ENCODE data around the gene PKLR.

The PKLR gene

DNA sequence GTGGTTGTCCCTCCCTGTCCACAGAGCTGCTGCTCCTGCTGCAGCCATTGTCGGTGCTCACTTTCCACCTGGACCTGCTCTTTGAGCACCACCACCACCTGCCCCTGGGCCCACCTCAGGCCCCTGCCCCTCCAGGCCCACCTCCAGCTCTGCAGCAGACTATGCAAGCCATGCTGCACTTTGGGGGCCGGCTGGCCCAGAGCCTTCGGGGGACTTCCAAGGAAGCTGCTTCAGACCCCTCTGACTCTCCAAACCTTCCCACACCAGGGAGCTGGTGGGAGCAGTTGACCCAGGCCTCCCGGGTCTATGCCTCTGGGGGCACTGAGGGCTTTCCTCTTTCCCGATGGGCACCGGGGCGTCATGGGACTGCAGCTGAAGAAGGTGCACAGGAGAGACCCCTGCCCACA is 25.4 kb upstream of the PKLR start:
- peaks cover 8% of the 10 kb centered on the region; the same call in 1 of the 2 replicates for H4K20me1 ChIP-seq (ENCODE audit: insufficient read depth, low read length)
- no peak for ATAC-seq (ENCODE audit: insufficient read depth, low read depth)

DNA sequence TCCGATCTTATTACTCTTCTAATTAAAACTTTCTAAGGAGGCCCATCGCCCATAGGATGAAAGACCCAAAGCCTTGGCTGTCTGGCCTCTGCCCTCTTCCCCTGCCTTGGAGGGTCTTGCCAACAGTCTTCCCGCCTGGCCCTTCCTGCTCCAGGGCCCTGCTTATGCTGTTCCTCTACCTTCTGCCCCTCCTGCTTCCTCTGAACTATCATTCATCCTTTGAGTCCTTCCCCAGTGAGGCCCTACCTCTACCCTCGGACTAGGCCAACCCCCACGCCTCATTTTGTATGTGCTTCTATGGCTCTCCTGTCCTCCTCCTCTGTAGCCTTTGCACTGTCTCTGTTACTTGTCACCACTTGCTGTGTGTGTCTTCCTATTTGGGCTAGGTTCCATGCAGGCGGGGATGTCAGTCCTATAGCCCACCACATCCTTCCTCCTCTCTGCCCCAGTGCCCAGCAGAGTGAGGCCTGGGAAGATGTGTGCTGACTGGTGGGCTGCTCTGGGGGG is 24.8 kb upstream of the PKLR start:
- Histone ChIP-seq H4K20me1 (ENCODE audit: insufficient read depth, low read length) (peaks cover 8% of the 10 kb centered on the region; the same call in 1 of the 2 replicates), H3K9me3 (ENCODE audit: insufficient read depth, low read length, severe bottlenecking) (no peaks in the 10 kb centered on the region), H3K4me2 (ENCODE audit: insufficient read depth, low read length) (peak overlapping the region; percentile 86; the same call in 1 of the 2 replicates), H3K27ac (ENCODE audit: low read length) (peak overlapping the region; percentile 11; the same call in 1 of the 2 replicates), H3K36me3 (ENCODE audit: insufficient read depth, low read length) (peaks cover 14% of the 10 kb centered on the region), H3K4me1 (ENCODE audit: insufficient read depth, low read length) (peaks cover 34% of the 10 kb centered on the region), H3K9ac (ENCODE audit: low read depth, low read length) (peak overlapping the region; percentile 79; the same call in 1 of the 2 replicates), H2AFZ (ENCODE audit: low read depth, low read length) (no peak overlapping the region), H3K79me2 (ENCODE audit: insufficient read depth, low read length) (peaks cover 16% of the 10 kb centered on the region), H3K27me3 (ENCODE audit: insufficient read depth, low read length, poor library complexity) (no peaks in the 10 kb centered on the region), H3K4me3 (ENCODE audit: low read depth in 1 of 2, low read length in 2 of 2) (no peak overlapping the region)
- TF ChIP-seq EZH2 (IDR thresholded peaks at IDR 0.05; ENCODE audit: borderline replicate concordance, low read depth, low read length, severe bottlenecking): no peak
- TF ChIP-seq, protein P1, sequence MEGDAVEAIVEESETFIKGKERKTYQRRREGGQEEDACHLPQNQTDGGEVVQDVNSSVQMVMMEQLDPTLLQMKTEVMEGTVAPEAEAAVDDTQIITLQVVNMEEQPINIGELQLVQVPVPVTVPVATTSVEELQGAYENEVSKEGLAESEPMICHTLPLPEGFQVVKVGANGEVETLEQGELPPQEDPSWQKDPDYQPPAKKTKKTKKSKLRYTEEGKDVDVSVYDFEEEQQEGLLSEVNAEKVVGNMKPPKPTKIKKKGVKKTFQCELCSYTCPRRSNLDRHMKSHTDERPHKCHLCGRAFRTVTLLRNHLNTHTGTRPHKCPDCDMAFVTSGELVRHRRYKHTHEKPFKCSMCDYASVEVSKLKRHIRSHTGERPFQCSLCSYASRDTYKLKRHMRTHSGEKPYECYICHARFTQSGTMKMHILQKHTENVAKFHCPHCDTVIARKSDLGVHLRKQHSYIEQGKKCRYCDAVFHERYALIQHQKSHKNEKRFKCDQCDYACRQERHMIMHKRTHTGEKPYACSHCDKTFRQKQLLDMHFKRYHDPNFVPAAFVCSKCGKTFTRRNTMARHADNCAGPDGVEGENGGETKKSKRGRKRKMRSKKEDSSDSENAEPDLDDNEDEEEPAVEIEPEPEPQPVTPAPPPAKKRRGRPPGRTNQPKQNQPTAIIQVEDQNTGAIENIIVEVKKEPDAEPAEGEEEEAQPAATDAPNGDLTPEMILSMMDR (IDR thresholded peaks at IDR 0.05; ENCODE audit: borderline replicate concordance, extremely low read depth, low read length, poor library complexity, severe bottlenecking): no peak
- DNase-seq: no peak
- no peak for ATAC-seq (ENCODE audit: insufficient read depth, low read depth)

More for the DNA sequence above, 25.4 kb upstream of the PKLR start:
- Histone ChIP-seq H3K79me2 (ENCODE audit: insufficient read depth, low read length) (peaks cover 16% of the 10 kb centered on the region), H2AFZ (ENCODE audit: low read depth, low read length) (no peak overlapping the region), H3K4me3 (ENCODE audit: low read depth in 1 of 2, low read length in 2 of 2) (no peak overlapping the region), H3K27me3 (ENCODE audit: insufficient read depth, low read length, poor library complexity) (no peaks in the 10 kb centered on the region), H3K27ac (ENCODE audit: low read length) (no peak overlapping the region), H3K4me1 (ENCODE audit: insufficient read depth, low read length) (peaks cover 31% of the 10 kb centered on the region), H3K36me3 (ENCODE audit: insufficient read depth, low read length) (peaks cover 19% of the 10 kb centered on the region), H3K9ac (ENCODE audit: low read depth, low read length) (no peak overlapping the region), H3K4me2 (ENCODE audit: insufficient read depth, low read length) (0 out of 2 replicates have a peak overlapping the region, but pooled peaks have one; percentile 86), H3K9me3 (ENCODE audit: insufficient read depth, low read length, severe bottlenecking) (no peaks in the 10 kb centered on the region)
- no peak for DNase-seq
- TF ChIP-seq EZH2 (IDR thresholded peaks at IDR 0.05; ENCODE audit: borderline replicate concordance, low read depth, low read length, severe bottlenecking): no peak
- TF ChIP-seq, protein P1 (IDR thresholded peaks at IDR 0.05; ENCODE audit: borderline replicate concordance, extremely low read depth, low read length, poor library complexity, severe bottlenecking): no peak

DNA sequence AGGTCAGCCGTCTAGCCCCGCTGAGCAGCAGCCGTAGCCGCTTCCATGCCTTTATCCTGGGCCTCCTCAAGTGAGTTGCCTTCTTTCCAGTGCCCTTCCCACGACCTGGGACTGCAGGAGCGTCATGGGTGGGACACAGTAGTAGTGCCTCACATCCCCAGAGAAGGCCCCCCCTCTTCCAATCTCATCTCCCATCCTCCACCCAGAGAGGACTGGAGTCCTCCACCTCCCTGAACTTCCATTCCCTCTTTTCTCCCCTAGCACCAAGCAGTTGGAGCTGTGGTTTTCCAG is 24.3 kb upstream of the PKLR start:
- Histone ChIP-seq H3K4me3 (ENCODE audit: low read depth in 1 of 2, low read length in 2 of 2) (peak overlapping the region in 1 of 2 experiments; percentile 79; a peak in 1 of 4 replicates), H4K20me1 (ENCODE audit: insufficient read depth, low read length) (peaks cover 8% of the 10 kb centered on the region; the same call in 1 of the 2 replicates), H3K9ac (ENCODE audit: low read depth, low read length) (peak overlapping the region; percentile 79), H3K9me3 (ENCODE audit: insufficient read depth, low read length, severe bottlenecking) (no peaks in the 10 kb centered on the region), H3K4me2 (ENCODE audit: insufficient read depth, low read length) (peak overlapping the region; percentile 86), H3K27me3 (ENCODE audit: insufficient read depth, low read length, poor library complexity) (no peaks in the 10 kb centered on the region), H3K27ac (ENCODE audit: low read length) (0 out of 2 replicates have a peak overlapping the region, but pooled peaks have one; percentile 26), H3K36me3 (ENCODE audit: insufficient read depth, low read length) (peaks cover 13% of the 10 kb centered on the region), H2AFZ (ENCODE audit: low read depth, low read length) (no peak overlapping the region), H3K79me2 (ENCODE audit: insufficient read depth, low read length) (peaks cover 16% of the 10 kb centered on the region), H3K4me1 (ENCODE audit: insufficient read depth, low read length) (peaks cover 34% of the 10 kb centered on the region)
- ATAC-seq (ENCODE audit: insufficient read depth, low read depth) (no peak), DNase-seq (no peak)
- no peak for TF ChIP-seq EZH2 (IDR thresholded peaks at IDR 0.05; ENCODE audit: borderline replicate concordance, low read depth, low read length, severe bottlenecking)
- TF ChIP-seq, protein P1 (IDR thresholded peaks at IDR 0.05; ENCODE audit: borderline replicate concordance, extremely low read depth, low read length, poor library complexity, severe bottlenecking): no peak

Data from DND-41 (cell line).